ENCODE measurements around the gene ABCB11.

- TF ChIP-seq POLR2A (IDR thresholded peaks at IDR 0.05) (no peak), CTCF (IDR thresholded peaks at IDR 0.05) (no peak)
These were observed 15.5 kb upstream of the ABCB11 start for GRCh38 chr2:169046440-169047151.
